WTC11 (cell line): ENCODE data around the gene MEGF11. TPM values are rescaled to one million over a fixed set of nuclear protein-coding genes. Genes with fewer than 3 reads are reported as not detected.

Source experiments
- ATAC-seq: fragments of 200-7000 bp; cut with Tn5 transposase; 2 replicates; pipeline ENCODE4 v1.10.0; 2021; ENCODE audit warnings: mild to moderate bottlenecking, moderate library complexity
- CTCF ChIA-PET: fragments of 300-600 bp; sonication (Branson Sonifier 250); formaldehyde crosslinking; loops from one replicate; lab custom pipeline; 2021; ENCODE audit warnings: antibody characterized with exemption; lab: Charles Lee
- POLR2A ChIA-PET: fragments of 350-600 bp; sonication (Branson Sonifier 250); formaldehyde crosslinking; loops from one replicate; lab custom pipeline; 2021; ENCODE audit warnings: antibody characterized with exemption; lab: Charles Lee
- DNase-seq: peaks from one replicate; pipeline ENCODE4 v3.0.0; 2021; ENCODE audit warnings: low spot score
- H3K27ac Mint-ChIP-seq: 2 replicates; pipeline ENCODE4 v1.8.0; 2021; ENCODE audit warnings: mixed read lengths
- H3K27me3 Mint-ChIP-seq: 2 replicates; pipeline ENCODE4 v1.8.0; 2021; ENCODE audit warnings: low read depth, mild to moderate bottlenecking, moderate library complexity, mixed read lengths
- H3K36me3 Mint-ChIP-seq: 2 replicates; pipeline ENCODE4 v1.8.0; 2021; ENCODE audit warnings: mixed read lengths
- H3K4me1 Mint-ChIP-seq: 2 replicates; pipeline ENCODE4 v1.8.0; 2022; ENCODE audit warnings: mixed read lengths
- H3K4me3 Mint-ChIP-seq: 2 replicates; pipeline ENCODE4 v1.8.0; 2021; ENCODE audit warnings: mild to moderate bottlenecking, moderate library complexity, mixed read lengths
- H3K9me3 Mint-ChIP-seq: 2 replicates; pipeline ENCODE4 v1.8.0; 2021; ENCODE audit warnings: mixed read lengths
- EMX1 ChIP-seq: fragments of 250-450 bp; sonication (Bioruptor Pico); IDR thresholded peaks from 2 replicates; pipeline ENCODE4 v1.8.0; 2021; ENCODE audit warnings: mild to moderate bottlenecking
- ESRRA ChIP-seq: sonication (generic); formaldehyde crosslinking; IDR thresholded peaks from 2 replicates; pipeline ENCODE4 v1.8.1; 2022; ENCODE audit warnings: mild to moderate bottlenecking, missing genetic modification reagents, borderline replicate concordance
- GABPB1 ChIP-seq: sonication (generic); formaldehyde crosslinking; IDR thresholded peaks from 2 replicates; pipeline ENCODE4 v1.8.1; 2023; ENCODE audit warnings: mild to moderate bottlenecking, missing genetic modification reagents
- HMGA2 ChIP-seq: fragments of 250-450 bp; sonication (Bioruptor Pico); IDR thresholded peaks from 2 replicates; pipeline ENCODE4 v1.4.0; 2021; ENCODE audit warnings: mild to moderate bottlenecking, moderate library complexity
- JUN ChIP-seq: sonication (generic); formaldehyde crosslinking; IDR thresholded peaks from 2 replicates; pipeline ENCODE4 v1.8.0; 2023; ENCODE audit warnings: mild to moderate bottlenecking, missing genetic modification reagents
- NR2C2 ChIP-seq: sonication (generic); formaldehyde crosslinking; IDR thresholded peaks from 2 replicates; pipeline ENCODE4 v1.8.0; 2022; ENCODE audit warnings: mild to moderate bottlenecking, missing genetic modification reagents
- SOX15 ChIP-seq: fragments of 250-450 bp; sonication (Bioruptor Pico); IDR thresholded peaks from 2 replicates; pipeline ENCODE4 v1.9.0; 2021; ENCODE audit warnings: mild to moderate bottlenecking
- TEAD1 ChIP-seq: sonication (generic); formaldehyde crosslinking; IDR thresholded peaks from 2 replicates; pipeline ENCODE4 v1.8.0; 2022; ENCODE audit warnings: mild to moderate bottlenecking, missing genetic modification reagents
- TP53 ChIP-seq: sonication (generic); formaldehyde crosslinking; IDR thresholded peaks from 2 replicates; pipeline ENCODE4 v1.8.1; 2023; ENCODE audit warnings: mild to moderate bottlenecking, missing genetic modification reagents
- ZNF396 ChIP-seq: fragments of 250-450 bp; sonication (Bioruptor Pico); IDR thresholded peaks from 2 replicates; pipeline ENCODE4 v1.8.0; 2021; ENCODE audit warnings: mild to moderate bottlenecking, moderate library complexity, borderline replicate concordance
- total RNA-seq: library from RNA; stranded (reverse); gene quantifications from 3 replicates; pipeline ENCODE4 v1.2.3, GENCODE V29; 2021
- TF ChIP-seq, protein P1 (sequence below): fragments of 250-450 bp; sonication (Bioruptor Pico); IDR thresholded peaks from 2 replicates; pipeline ENCODE4 v1.9.0; 2021; ENCODE audit warnings: mild to moderate bottlenecking, borderline replicate concordance
- TF ChIP-seq, protein P2 (sequence below): fragments of 200-600 bp; IDR thresholded peaks from 2 replicates; pipeline ENCODE4 v1.8.0; 2022; ENCODE audit warnings: antibody characterized with exemption
- TF ChIP-seq, protein P3 (sequence below): sonication (generic); formaldehyde crosslinking; conservative IDR thresholded peaks from 2 replicates; pipeline ENCODE4 v1.8.1; 2022; ENCODE audit warnings: mild to moderate bottlenecking, missing genetic modification reagents
- TF ChIP-seq, protein P4 (sequence below): fragments of 250-450 bp; sonication (Bioruptor Pico); IDR thresholded peaks from 2 replicates; pipeline ENCODE4 v1.9.0; 2021; ENCODE audit warnings: mild to moderate bottlenecking
- TF ChIP-seq, protein P5 (sequence below): sonication (generic); formaldehyde crosslinking; IDR thresholded peaks from 2 replicates; pipeline ENCODE4 v1.8.0; 2023; ENCODE audit warnings: missing genetic modification reagents
- TF ChIP-seq, protein P6 (sequence below): sonication (generic); formaldehyde crosslinking; IDR thresholded peaks from 2 replicates; pipeline ENCODE4 v1.8.1; 2023; ENCODE audit warnings: mild to moderate bottlenecking, missing genetic modification reagents, borderline replicate concordance
- TF ChIP-seq, protein P7 (sequence below): fragments of 250-450 bp; sonication (Bioruptor Pico); IDR thresholded peaks from 2 replicates; pipeline ENCODE4 v2.1.2; 2022; ENCODE audit warnings: mild to moderate bottlenecking, moderate library complexity
- TF ChIP-seq, protein P8 (sequence below): sonication (generic); formaldehyde crosslinking; IDR thresholded peaks from 2 replicates; pipeline ENCODE4 v1.8.0; 2022; ENCODE audit warnings: mild to moderate bottlenecking, missing genetic modification reagents

The MEGF11 gene
- total RNA-seq, 1 experiment from 2014 or later: 3.3 TPM

DNA sequence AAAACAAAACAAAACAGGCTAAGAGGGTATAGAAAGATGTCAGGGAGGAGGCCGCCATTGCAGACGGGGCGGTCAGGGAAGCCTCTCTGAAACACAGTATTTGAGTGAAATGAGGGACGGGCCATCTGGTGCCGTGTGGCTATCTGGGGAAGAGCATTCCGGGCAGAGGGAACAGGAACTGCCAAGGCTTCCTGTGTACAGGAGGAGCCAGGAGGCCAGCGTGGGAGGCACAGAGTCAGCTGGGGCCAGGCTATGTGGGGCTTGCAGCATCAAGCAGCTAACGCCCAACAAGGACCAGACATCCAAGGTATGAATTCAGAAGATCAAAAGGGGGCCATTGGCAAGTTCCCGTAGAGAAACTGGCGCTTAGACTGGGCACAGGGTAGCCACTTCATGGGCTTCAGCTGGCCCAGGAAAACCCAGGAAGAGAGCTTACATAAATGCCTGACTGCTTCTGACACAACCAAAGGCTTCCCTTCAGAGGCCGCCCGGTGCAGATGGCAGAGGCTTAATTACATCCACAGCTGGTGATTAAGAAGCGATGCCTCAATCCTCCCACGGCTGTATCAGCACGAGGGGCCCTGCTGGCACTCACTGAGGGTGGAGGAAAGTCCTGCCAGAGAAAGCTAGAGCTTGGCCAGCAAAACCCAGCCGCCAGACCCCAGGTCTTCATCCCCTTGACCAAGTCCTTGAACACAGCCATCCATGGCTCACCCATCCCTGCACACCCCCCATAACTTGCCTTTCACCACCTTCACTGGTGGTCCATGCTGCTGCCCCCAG lies 144.9 kb downstream of the MEGF11 start:
- no peak overlapping the region for H3K4me3 Mint-ChIP-seq
- no peaks in the 10 kb centered on the region for H3K36me3 Mint-ChIP-seq
- DNase-seq (no peak), ATAC-seq (no peak)
- TF ChIP-seq JUN (CRISPR knock-in tag): no peak
- TF ChIP-seq, protein P1, sequence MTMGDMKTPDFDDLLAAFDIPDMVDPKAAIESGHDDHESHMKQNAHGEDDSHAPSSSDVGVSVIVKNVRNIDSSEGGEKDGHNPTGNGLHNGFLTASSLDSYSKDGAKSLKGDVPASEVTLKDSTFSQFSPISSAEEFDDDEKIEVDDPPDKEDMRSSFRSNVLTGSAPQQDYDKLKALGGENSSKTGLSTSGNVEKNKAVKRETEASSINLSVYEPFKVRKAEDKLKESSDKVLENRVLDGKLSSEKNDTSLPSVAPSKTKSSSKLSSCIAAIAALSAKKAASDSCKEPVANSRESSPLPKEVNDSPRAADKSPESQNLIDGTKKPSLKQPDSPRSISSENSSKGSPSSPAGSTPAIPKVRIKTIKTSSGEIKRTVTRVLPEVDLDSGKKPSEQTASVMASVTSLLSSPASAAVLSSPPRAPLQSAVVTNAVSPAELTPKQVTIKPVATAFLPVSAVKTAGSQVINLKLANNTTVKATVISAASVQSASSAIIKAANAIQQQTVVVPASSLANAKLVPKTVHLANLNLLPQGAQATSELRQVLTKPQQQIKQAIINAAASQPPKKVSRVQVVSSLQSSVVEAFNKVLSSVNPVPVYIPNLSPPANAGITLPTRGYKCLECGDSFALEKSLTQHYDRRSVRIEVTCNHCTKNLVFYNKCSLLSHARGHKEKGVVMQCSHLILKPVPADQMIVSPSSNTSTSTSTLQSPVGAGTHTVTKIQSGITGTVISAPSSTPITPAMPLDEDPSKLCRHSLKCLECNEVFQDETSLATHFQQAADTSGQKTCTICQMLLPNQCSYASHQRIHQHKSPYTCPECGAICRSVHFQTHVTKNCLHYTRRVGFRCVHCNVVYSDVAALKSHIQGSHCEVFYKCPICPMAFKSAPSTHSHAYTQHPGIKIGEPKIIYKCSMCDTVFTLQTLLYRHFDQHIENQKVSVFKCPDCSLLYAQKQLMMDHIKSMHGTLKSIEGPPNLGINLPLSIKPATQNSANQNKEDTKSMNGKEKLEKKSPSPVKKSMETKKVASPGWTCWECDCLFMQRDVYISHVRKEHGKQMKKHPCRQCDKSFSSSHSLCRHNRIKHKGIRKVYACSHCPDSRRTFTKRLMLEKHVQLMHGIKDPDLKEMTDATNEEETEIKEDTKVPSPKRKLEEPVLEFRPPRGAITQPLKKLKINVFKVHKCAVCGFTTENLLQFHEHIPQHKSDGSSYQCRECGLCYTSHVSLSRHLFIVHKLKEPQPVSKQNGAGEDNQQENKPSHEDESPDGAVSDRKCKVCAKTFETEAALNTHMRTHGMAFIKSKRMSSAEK (CRISPR knock-in tag): no peak
- no peak for TF ChIP-seq EMX1 (CRISPR knock-in tag)
- TF ChIP-seq, protein P2, sequence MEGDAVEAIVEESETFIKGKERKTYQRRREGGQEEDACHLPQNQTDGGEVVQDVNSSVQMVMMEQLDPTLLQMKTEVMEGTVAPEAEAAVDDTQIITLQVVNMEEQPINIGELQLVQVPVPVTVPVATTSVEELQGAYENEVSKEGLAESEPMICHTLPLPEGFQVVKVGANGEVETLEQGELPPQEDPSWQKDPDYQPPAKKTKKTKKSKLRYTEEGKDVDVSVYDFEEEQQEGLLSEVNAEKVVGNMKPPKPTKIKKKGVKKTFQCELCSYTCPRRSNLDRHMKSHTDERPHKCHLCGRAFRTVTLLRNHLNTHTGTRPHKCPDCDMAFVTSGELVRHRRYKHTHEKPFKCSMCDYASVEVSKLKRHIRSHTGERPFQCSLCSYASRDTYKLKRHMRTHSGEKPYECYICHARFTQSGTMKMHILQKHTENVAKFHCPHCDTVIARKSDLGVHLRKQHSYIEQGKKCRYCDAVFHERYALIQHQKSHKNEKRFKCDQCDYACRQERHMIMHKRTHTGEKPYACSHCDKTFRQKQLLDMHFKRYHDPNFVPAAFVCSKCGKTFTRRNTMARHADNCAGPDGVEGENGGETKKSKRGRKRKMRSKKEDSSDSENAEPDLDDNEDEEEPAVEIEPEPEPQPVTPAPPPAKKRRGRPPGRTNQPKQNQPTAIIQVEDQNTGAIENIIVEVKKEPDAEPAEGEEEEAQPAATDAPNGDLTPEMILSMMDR: no peak
- TF ChIP-seq ZNF396: no peak
- TF ChIP-seq SOX15 (CRISPR knock-in tag): no peak
- no peak for TF ChIP-seq HMGA2 (CRISPR knock-in tag)
- TF ChIP-seq, protein P3, sequence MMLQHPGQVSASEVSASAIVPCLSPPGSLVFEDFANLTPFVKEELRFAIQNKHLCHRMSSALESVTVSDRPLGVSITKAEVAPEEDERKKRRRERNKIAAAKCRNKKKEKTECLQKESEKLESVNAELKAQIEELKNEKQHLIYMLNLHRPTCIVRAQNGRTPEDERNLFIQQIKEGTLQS (CRISPR knock-in tag): no peak
- no peak for TF ChIP-seq GABPB1 (CRISPR knock-in tag)
- TF ChIP-seq, protein P4, sequence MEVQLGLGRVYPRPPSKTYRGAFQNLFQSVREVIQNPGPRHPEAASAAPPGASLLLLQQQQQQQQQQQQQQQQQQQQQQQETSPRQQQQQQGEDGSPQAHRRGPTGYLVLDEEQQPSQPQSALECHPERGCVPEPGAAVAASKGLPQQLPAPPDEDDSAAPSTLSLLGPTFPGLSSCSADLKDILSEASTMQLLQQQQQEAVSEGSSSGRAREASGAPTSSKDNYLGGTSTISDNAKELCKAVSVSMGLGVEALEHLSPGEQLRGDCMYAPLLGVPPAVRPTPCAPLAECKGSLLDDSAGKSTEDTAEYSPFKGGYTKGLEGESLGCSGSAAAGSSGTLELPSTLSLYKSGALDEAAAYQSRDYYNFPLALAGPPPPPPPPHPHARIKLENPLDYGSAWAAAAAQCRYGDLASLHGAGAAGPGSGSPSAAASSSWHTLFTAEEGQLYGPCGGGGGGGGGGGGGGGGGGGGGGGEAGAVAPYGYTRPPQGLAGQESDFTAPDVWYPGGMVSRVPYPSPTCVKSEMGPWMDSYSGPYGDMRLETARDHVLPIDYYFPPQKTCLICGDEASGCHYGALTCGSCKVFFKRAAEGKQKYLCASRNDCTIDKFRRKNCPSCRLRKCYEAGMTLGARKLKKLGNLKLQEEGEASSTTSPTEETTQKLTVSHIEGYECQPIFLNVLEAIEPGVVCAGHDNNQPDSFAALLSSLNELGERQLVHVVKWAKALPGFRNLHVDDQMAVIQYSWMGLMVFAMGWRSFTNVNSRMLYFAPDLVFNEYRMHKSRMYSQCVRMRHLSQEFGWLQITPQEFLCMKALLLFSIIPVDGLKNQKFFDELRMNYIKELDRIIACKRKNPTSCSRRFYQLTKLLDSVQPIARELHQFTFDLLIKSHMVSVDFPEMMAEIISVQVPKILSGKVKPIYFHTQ: no peak
- TF ChIP-seq NR2C2: no peak
- ChIA-PET POLR2A (no interaction called here), CTCF (interaction anchor here (1.0 kb wide), 1 partner anchor 43 kb away, joined by 3 read pairs; no protein-coding TSS in a partner anchor)
- H3K27ac Mint-ChIP-seq: no peak overlapping the region
- H3K4me1 Mint-ChIP-seq: peaks cover 10% of the 10 kb centered on the region
- H3K27me3 Mint-ChIP-seq: no peaks in the 10 kb centered on the region
- H3K9me3 Mint-ChIP-seq: no peaks in the 10 kb centered on the region

DNA sequence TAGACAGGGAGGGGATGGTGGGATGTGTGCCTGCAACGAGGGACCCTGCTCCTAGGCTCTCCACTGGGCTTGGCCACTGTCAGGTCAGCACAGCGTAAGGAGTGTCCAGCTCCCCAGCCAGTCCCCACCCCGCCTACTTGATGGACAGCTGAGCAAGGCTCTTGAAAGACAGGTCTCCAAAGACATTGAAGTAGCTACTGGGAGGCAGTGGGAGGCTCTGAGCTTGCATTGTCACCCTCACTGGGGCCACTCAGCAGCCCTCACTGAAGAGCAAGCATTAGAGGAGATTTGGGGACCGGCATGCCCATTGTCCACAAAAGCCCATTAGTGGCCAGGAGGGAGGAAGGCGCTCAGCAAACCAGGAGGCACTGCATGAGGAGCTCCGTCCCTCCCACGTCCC lies 146.5 kb downstream of the MEGF11 start:
- no peak for ATAC-seq
- POLR2A ChIA-PET: interaction anchor here (0.5 kb wide), 1 partner anchor 115 kb away, joined by 4 read pairs; no protein-coding TSS in a partner anchor
- Mint-ChIP-seq H3K27me3 (no peaks in the 10 kb centered on the region), H3K4me3 (no peak overlapping the region), H3K4me1 (no peaks in the 10 kb centered on the region), H3K36me3 (no peaks in the 10 kb centered on the region), H3K9me3 (no peaks in the 10 kb centered on the region), H3K27ac (no peak overlapping the region)
- DNase-seq: no peak
- CTCF ChIA-PET: no interaction called here
- TF ChIP-seq, protein P3 (CRISPR knock-in tag): no peak
- TF ChIP-seq, protein P5, sequence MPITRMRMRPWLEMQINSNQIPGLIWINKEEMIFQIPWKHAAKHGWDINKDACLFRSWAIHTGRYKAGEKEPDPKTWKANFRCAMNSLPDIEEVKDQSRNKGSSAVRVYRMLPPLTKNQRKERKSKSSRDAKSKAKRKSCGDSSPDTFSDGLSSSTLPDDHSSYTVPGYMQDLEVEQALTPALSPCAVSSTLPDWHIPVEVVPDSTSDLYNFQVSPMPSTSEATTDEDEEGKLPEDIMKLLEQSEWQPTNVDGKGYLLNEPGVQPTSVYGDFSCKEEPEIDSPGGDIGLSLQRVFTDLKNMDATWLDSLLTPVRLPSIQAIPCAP (CRISPR knock-in tag): no peak
- no peak for TF ChIP-seq TEAD1 (CRISPR knock-in tag)
- TF ChIP-seq, protein P6, sequence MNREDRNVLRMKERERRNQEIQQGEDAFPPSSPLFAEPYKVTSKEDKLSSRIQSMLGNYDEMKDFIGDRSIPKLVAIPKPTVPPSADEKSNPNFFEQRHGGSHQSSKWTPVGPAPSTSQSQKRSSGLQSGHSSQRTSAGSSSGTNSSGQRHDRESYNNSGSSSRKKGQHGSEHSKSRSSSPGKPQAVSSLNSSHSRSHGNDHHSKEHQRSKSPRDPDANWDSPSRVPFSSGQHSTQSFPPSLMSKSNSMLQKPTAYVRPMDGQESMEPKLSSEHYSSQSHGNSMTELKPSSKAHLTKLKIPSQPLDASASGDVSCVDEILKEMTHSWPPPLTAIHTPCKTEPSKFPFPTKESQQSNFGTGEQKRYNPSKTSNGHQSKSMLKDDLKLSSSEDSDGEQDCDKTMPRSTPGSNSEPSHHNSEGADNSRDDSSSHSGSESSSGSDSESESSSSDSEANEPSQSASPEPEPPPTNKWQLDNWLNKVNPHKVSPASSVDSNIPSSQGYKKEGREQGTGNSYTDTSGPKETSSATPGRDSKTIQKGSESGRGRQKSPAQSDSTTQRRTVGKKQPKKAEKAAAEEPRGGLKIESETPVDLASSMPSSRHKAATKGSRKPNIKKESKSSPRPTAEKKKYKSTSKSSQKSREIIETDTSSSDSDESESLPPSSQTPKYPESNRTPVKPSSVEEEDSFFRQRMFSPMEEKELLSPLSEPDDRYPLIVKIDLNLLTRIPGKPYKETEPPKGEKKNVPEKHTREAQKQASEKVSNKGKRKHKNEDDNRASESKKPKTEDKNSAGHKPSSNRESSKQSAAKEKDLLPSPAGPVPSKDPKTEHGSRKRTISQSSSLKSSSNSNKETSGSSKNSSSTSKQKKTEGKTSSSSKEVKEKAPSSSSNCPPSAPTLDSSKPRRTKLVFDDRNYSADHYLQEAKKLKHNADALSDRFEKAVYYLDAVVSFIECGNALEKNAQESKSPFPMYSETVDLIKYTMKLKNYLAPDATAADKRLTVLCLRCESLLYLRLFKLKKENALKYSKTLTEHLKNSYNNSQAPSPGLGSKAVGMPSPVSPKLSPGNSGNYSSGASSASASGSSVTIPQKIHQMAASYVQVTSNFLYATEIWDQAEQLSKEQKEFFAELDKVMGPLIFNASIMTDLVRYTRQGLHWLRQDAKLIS (CRISPR knock-in tag): no peak
- TF ChIP-seq, protein P7, sequence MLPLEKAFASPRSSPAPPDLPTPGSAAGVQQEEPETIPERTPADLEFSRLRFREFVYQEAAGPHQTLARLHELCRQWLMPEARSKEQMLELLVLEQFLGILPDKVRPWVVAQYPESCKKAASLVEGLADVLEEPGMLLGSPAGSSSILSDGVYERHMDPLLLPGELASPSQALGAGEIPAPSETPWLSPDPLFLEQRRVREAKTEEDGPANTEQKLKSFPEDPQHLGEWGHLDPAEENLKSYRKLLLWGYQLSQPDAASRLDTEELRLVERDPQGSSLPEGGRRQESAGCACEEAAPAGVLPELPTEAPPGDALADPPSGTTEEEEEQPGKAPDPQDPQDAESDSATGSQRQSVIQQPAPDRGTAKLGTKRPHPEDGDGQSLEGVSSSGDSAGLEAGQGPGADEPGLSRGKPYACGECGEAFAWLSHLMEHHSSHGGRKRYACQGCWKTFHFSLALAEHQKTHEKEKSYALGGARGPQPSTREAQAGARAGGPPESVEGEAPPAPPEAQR (CRISPR knock-in tag): no peak
- no peak for TF ChIP-seq TP53 (CRISPR knock-in tag)
- TF ChIP-seq, protein P8, sequence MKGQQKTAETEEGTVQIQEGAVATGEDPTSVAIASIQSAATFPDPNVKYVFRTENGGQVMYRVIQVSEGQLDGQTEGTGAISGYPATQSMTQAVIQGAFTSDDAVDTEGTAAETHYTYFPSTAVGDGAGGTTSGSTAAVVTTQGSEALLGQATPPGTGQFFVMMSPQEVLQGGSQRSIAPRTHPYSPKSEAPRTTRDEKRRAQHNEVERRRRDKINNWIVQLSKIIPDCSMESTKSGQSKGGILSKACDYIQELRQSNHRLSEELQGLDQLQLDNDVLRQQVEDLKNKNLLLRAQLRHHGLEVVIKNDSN (CRISPR knock-in tag): no peak
- TF ChIP-seq ESRRA (CRISPR knock-in tag): no peak
